GM19455 (cell line): ENCODE data around the gene GAL3ST2.
"Not testable (repeated sequence)": the region's sequence is repeated elsewhere in the genome, so short reads cannot be mapped to it uniquely, and the experiment has no call there.

Experiments used
- ATAC-seq: cut with Tn5 transposase; IDR thresholded peaks from one replicate; pipeline ENCODE4 v1.9.1; 2021; ENCODE audit not compliant: unreplicated experiment

The GAL3ST2 gene

GRCh38 chr2:241791385-241791784, 14.8 kb downstream of the GAL3ST2 start:
- ATAC-seq: not testable (repeated sequence)

DNA sequence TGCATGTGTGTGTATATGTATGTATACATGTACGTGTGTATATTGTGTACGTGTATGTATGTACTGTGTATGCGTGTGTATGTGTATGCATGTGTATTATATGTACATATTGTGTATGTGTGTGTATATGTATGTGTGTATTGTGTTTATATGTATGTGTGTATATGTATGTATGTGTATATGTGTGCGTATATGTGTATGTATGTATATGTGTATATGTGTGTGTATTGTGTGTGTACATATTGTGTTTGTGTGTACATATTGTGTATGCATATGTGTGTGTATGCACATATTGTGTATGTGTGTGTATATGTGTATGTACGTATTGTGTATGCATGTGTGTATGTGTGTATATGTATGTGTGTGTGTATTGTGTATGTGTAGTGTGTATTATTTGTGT, 16.8 kb downstream of the GAL3ST2 start:
- no peak for ATAC-seq

GRCh38 chr2:241794250-241794823, 17.7 kb downstream of the GAL3ST2 start:
- no peak for ATAC-seq

DNA sequence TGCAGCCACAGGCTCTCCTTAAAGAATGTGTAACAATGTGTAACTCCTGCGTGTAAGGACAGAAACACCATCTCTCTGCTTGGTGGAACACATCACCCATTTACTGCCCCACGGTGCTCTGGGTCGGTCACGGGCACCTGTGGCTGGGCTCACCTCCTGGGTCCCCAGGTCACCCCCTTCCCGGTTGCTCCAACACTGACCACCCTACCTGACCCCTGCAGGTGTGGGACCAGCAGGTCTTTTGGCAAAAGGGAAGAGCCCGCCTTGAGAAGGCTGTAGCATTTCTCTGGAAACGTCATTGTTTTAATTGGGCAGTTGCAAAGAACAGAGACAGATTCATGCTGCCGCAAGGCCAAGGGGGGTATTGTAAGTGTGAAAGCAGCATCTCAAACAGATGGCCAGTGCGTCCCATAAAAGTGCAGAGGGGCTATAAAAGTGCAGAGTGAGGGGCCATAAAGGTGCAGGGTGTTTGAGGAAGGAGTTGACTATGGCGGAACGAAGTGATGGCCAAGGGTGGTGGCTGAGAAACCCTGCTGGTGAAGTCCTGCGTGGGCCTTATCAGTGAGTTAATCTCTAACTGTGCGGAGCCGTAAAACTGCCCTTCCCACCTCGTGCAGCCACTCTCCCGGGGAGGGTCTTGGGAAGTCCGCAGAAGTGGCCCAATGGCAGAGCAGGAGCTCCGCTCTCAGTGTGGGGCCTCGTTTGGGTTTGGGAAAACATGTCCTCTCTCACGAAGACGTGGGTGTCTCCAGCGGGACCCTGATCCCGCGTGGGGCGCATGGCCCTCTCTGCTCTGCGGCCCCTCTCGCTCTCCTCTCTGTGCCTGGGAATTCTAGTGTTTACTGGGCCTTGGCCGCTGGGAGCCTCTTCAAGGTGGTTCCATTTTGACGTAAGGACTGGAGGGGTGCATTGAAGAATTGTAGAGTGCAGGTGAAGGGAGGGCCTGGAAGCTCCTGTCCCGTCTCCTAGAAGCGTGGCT, 18.7 kb downstream of the GAL3ST2 start:
- ATAC-seq: no peak

- ATAC-seq: no peak
Observed at GRCh38 chr2:241796209-241796608, 19.6 kb downstream of the GAL3ST2 start.

DNA sequence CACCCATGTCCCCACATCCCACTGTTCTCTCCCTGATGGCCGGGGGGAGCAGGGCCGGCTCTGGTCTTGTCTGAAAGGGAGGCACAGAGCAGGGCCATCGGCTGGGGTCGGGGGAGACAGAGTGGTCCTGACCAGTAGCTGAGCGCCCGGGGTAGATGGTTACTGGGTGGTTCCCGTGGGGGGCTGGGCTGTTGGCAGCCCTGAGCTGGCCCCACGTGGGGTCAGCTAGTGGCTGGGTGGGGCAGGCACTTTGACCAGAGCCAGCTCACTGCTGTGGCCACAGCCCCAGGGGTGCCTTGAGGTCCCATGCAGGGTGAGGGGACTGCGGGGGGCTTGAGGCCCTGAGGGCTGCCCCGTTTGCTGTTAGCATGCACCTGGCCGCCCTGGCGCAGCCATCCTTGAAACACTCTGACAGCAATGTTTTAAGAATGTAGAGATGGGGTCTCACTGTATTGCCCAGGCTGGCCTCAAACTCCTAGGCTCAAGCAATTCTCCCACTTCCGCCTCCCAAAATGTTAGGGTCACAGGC, 20.1 kb downstream of the GAL3ST2 start:
- ATAC-seq: no peak

DNA sequence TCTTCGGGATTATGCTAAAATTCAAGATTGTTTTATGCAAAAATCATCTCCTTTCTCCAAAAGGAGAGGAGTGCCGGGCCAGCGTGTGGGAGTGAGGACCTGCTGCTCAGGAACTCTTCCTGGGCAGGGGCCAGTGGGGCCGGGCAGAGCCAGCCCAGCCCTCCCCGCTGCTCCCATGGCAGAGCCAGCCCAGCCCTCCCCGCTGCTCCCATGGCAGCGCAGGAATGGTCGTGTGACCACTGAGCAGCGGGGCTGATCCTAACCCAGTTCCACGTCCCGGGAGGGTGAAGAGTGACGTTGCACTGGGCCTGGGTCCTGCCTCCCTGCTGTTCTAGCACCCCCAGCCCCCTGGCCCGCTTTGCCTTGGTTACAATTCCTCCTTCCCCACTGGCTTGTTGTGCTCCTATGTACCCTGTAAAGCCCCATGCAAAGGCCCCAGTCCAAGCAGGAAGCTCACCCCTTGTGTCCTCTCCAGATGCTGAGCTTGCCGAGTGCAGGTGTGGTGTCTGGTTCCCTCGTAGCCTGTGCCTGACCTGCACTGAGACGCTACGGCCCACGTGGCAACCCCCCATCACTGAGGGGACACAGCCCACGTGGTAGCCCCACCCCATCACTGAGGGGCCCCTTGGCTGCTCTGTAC, 20.9 kb downstream of the GAL3ST2 start:
- no peak for ATAC-seq

GRCh38 chr2:241798081-241798630, 21.5 kb downstream of the GAL3ST2 start:
- ATAC-seq: no peak

GRCh38 chr2:241798631-241799521, 22.3 kb downstream of the GAL3ST2 start:
- ATAC-seq: no peak

DNA sequence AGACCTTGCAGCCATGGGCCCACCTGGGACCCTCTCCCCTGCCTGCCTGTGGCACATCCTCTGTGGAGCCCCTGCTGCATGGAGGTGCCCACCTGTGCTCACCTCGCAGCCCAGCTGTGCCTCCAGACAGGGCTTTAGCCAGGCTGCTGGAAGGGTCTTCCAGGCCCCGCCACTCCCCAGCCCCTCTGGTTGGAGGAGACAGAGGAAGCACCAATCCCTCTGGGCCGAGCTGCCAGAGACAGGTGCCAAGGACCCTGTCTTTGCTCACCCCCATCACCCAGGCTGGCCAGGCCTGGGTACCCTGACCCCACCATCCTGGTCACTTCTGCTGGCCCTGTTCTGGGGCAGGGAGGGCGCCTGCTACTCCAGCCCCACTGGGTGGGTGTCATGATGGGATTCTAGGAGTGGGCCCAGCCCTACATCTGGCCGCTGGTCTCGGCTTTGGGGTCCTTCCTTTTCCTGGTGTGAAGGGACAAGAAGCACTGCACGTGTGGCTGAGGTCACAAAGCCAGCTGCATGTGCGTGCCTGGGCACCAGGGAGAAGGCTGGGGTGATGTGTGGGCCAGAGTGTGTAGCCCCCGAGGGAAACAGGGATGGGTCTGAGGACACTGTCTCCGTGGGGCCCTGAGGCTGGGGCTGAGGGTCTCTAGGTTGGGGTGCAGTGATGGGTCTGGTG, 23.0 kb downstream of the GAL3ST2 start:
- no peak for ATAC-seq

DNA sequence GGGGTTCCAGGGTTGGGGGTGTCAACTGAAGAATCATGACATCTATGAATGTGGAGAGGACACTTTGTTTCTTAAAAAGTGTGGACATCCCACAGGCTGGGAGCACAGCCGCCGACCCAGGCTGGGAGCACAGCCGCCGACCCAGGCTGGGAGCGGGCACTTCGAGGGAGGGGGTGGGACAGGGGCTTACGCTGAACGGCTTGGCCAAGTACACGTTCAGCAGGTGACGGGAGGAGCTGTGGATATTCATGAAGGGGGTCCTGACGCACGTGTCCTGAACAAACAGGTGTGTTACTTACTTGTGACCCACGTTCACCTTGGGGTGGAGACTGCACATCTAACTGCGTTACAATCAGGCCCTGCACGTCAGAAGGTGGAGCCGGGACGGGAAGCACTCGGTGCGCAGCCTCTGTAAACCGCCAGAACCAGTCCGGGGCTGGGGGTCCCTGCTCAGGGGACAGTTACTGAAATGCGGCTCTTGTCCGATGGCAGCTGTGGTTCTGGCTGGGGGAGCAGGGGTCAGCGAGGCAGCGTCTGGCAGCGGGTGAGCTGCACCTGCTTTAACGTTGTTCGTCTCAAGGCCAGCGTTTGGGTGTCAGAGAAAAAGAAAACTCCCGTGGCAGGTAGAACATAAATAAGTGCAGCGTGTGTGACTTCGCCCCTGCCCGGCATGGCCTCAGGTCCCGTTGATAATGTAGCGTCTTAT, 23.7 kb downstream of the GAL3ST2 start:
- ATAC-seq: not testable (repeated sequence)

DNA sequence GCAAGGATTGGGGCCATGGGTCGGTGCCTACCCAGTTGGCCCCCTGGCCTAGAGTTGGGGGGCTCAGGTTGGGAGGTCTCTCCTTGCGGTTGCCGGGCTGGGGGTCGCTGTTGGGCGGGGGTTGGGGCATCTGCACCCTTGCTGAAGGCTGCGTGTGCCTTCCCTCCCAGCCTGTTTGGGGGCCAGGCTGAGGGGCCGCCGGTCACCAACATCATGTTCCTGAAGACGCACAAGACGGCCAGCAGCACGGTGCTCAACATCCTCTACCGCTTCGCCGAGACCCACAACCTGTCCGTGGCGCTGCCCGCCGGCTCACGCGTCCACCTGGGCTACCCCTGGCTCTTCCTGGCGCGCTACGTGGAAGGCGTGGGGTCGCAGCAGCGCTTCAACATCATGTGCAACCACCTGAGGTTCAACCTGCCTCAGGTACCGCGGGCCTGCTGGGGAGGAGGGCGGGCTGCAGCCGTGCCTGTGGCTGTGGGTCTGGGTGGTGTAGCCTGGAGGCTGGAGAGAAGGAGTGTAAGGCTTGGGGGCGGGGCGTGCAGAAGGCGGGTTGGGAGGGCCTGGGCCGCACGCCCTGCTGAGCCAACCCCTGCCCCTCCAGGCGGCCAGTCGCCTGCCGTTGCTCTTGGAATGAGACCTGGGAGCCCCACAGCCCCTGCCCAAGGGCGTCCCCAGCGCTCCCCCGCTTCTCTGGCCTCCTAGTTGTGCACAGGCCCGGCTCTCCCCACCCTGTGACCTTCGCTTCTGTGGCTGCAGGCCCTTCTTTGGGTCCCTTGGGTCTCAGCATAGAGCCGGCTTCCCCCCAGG, 25.2 kb downstream of the GAL3ST2 start:
- ATAC-seq: no peak

DNA sequence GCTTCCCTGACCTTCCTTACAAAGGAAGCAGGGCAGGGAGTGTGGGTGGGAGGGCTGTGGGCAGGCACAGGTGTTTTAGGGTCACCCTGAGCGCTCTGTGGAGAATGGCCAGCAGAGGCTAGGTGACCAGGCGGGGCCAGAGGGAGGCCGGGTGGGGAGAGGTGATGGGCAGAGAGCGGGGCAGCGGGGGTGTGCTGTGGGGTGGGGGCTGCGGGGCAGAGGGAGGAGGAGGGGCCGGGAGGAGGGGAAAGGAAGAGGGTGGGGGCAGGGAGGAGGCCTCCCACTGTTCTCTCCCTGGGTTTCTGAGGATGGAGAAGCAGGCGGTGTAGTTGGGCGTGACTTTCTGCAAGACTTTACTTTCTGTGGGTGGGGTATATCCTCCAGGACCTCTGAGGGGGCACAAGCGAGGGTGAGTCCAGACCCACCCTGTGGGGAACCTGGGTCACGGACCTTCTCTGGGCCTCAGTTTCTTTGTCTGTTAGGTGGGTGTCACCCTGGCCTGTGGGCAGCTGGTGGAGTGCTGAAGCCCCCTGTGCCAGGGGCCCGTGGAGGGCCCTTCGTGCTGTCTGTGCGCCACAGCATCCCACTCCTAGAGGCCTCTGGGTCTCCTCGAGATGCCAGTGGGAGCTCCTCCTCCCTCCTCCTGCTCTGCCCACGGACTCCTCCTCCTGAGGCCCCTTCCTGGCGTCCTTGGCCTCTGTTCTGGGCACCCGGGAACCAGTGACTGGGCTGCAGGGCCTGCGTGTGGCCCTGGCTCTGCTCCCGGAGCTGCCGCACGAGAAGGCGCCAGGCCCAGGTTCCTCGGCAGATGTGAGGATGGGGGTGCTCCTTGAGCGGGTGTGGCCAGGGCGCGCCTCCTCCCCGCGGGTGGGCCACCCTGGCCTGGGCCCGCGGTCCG, 26.0 kb downstream of the GAL3ST2 start:
- no peak for ATAC-seq

DNA sequence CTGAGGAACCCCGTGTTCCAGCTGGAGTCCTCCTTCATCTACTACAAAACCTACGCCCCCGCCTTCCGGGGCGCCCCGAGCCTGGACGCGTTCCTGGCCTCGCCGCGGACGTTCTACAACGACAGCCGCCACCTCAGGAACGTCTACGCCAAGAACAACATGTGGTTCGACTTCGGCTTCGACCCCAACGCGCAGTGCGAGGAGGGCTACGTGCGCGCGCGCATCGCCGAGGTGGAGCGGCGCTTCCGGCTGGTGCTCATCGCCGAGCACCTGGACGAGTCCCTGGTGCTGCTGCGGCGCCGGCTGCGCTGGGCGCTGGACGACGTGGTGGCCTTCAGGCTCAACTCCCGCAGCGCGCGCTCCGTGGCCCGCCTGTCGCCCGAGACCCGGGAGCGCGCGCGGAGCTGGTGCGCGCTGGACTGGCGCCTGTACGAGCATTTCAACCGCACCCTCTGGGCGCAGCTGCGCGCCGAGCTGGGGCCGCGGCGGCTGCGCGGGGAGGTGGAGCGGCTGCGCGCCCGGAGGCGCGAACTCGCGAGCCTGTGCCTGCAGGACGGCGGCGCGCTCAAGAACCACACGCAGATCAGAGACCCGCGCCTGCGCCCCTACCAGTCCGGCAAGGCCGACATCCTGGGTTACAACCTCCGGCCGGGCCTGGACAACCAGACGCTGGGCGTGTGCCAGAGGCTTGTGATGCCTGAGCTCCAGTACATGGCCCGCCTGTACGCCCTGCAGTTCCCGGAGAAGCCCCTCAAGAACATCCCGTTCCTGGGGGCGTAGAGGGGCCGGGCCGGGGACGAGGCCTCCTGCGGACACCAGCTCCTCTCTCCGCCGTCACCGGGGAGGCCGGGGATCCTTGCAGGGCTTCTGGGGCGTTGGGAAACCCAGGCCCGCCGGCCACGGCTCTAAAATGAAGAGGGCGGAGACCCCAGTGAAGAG, 27.0 kb downstream of the GAL3ST2 start:
- ATAC-seq: no peak

DNA sequence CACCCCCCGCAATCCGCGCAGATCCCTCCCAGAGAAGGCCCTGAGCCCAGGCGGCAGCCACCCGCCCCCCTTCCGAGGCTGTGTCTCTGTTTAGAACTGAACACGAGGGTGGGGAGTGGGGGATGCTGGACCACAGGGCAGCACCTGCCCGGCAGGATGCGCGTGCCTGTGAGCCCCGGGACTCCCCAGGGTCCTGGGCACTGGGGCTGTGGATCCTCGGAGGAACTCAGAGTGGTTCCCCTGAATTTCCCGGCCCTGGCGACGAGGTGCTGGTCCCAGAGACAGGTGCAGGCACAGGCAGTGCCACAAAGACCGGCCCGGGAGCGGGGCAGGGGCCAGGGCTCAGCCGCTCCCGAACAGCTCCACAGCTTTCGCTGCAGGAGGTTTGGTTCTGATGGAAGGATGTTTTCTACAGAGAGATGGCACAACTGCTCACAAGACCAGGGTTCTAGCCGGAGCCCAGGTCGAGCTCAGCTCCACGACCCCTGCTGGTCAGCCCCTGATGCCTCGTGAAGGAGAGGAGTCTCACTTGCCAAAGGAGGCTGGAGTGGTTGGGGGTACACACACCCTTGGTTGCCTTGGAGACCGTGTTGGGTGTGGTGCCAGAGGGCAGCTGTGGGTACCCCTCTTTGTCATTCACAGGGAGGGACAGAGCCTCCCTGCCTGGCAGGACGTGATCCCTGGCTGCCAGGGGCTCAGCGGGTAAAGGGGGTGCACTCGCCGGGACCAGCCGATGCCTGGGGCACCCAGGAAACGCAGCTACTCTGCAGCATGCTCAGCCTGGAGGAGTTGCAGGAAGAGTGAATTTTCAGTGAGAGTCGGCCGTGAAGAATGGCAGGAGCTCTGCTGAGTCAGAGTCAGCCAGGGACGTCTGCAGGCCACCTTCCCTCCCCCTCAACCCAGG, 28.0 kb downstream of the GAL3ST2 start:
- ATAC-seq: no peak
